ENCODE measurements around the gene MAP3K14.
"Not testable (repeated sequence)": the region's sequence is repeated elsewhere in the genome, so short reads cannot be mapped to it uniquely, and the experiment has no call there.

MAP3K14 gene

GRCh38 chr17:45253879-45254278 lies 62.9 kb downstream of the MAP3K14 start:
- no peak for DNase-seq

GRCh38 chr17:45253237-45253636 lies 63.6 kb downstream of the MAP3K14 start:
- DNase-seq: not testable (repeated sequence)

- DNase-seq: no peak
These were observed 64.9 kb downstream of the MAP3K14 start for GRCh38 chr17:45251931-45252330.

GRCh38 chr17:45248132-45248957 lies 68.5 kb downstream of the MAP3K14 start:
- peak; percentile 75 to 90 (median 82) for DNase-seq

- peak; percentile 94 to 98 (median 97) for DNase-seq
These were observed 69.2 kb downstream of the MAP3K14 start for GRCh38 chr17:45247429-45248131.

GRCh38 chr17:45246861-45247428 lies 69.9 kb downstream of the MAP3K14 start:
- DNase-seq: peak in 1 of 5 donors; percentile 75

- DNase-seq: no peak
These were observed 70.5 kb downstream of the MAP3K14 start for GRCh38 chr17:45246338-45246737.

GRCh38 chr17:45244725-45245656 lies 71.8 kb downstream of the MAP3K14 start:
- no peak for DNase-seq

- no peak for DNase-seq
These were observed 73.1 kb downstream of the MAP3K14 start for GRCh38 chr17:45243750-45244149.

GRCh38 chr17:45242029-45242414 lies 74.8 kb downstream of the MAP3K14 start:
- DNase-seq: no peak

- no peak for DNase-seq
These were observed 75.3 kb downstream of the MAP3K14 start for GRCh38 chr17:45241328-45242028.

GRCh38 chr17:45240905-45241327 lies 75.9 kb downstream of the MAP3K14 start:
- no peak for DNase-seq

GRCh38 chr17:45238155-45238774 lies 78.6 kb downstream of the MAP3K14 start:
- DNase-seq: no peak

GRCh38 chr17:45237686-45238085 lies 79.1 kb downstream of the MAP3K14 start:
- DNase-seq: no peak

GRCh38 chr17:45236282-45236606 lies 80.6 kb downstream of the MAP3K14 start:
- DNase-seq: no peak

GRCh38 chr17:45235416-45236281 lies 81.2 kb downstream of the MAP3K14 start:
- DNase-seq: peak; percentile 56 to 80 (median 66)

GRCh38 chr17:45234641-45235415 lies 82.0 kb downstream of the MAP3K14 start:
- DNase-seq: peak in 2 of 5 donors; percentile 45 to 49

GRCh38 chr17:45233423-45233924 lies 83.3 kb downstream of the MAP3K14 start:
- DNase-seq: no peak
